ENCODE data around the gene ZNF746. TPM values are rescaled to one million over a fixed set of nuclear protein-coding genes. Genes with fewer than 3 reads are reported as not detected.

ZNF746 gene
- total and polyA plus RNA-seq, 2 of the 13 experiments (the other 11 are each of a cell fraction or from before 2014, with no cell fraction given): 3.8 to 8.1 TPM

- TF ChIP-seq ZHX1 (CRISPR knock-in tag; IDR thresholded peaks at IDR 0.05; ENCODE audit: low read depth) (0 out of 2 replicates have a peak, but pooled peaks have one; percentile 43), SSRP1 (CRISPR knock-in tag; IDR thresholded peaks at IDR 0.05) (no peak), BRCA1 (CRISPR knock-in tag; IDR thresholded peaks at IDR 0.05) (no peak), CREB3 (CRISPR knock-in tag; IDR thresholded peaks at IDR 0.05) (no peak), THAP8 (CRISPR knock-in tag; IDR thresholded peaks at IDR 0.05; ENCODE audit: borderline replicate concordance) (no peak), ZNF687 (CRISPR knock-in tag; IDR thresholded peaks at IDR 0.05) (peak; percentile 78), ZNF724P (CRISPR knock-in tag; IDR thresholded peaks at IDR 0.05; ENCODE audit: borderline replicate concordance) (0 out of 2 replicates have a peak, but pooled peaks have one; percentile 30), ZNF616 (CRISPR knock-in tag; IDR thresholded peaks at IDR 0.05; ENCODE audit: low read depth) (no peak), KLF16 (CRISPR knock-in tag; IDR thresholded peaks at IDR 0.05) (0 out of 4 replicates have a peak, but pooled peaks of 1 of the 2 experiments have one; percentile 26), SRSF9 (IDR thresholded peaks at IDR 0.05; ENCODE audit: borderline replicate concordance, insufficient read depth, low read depth, low read length, poor library complexity, severe bottlenecking) (no peak), HOMEZ (CRISPR knock-in tag; IDR thresholded peaks at IDR 0.05; ENCODE audit: low read depth) (no peak), ZNF264 (CRISPR knock-in tag; IDR thresholded peaks at IDR 0.05) (no peak), ZNF383 (CRISPR knock-in tag; IDR thresholded peaks at IDR 0.05; ENCODE audit: borderline replicate concordance) (no peak), ZNF326 (CRISPR knock-in tag; IDR thresholded peaks at IDR 0.05; ENCODE audit: borderline replicate concordance) (no peak), TEAD2 (CRISPR knock-in tag; IDR thresholded peaks at IDR 0.05) (no peak; the same call in 1 of the 2 replicates), ZNF441 (CRISPR knock-in tag; IDR thresholded peaks at IDR 0.05; ENCODE audit: borderline replicate concordance) (no peak)
Measured at GRCh38 chr7:149460493-149461277, 36.9 kb downstream of the ZNF746 start, which contains the start of gene ZNF777 (continued).
